ENCODE data around the gene BRIP1.

DNA sequence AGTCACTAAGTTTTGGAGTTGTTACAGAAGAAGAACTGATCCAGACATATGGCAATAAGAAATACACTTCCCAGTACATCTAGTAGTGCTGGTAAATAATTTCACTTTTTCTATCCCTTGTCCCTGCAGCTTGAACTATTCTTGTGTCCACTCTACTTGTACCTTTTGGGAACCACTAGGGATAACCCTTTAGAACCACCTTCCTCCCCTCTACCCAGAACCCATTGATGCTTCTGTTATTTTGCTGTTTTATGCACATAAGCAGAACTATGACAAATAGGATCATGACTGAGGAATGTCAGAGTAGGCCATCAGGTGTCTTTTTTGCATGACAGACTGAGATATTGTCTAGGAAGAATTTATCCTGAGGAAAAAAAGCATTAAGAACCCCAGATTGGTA is 125.1 kb downstream of the BRIP1 start:
- TF ChIP-seq ISL1 (CRISPR knock-in tag; IDR thresholded peaks at IDR 0.05): no peak
- TF ChIP-seq CSDC2 (CRISPR knock-in tag; IDR thresholded peaks at IDR 0.05): no peak
- no peak for TF ChIP-seq TSHZ2 (CRISPR knock-in tag; IDR thresholded peaks at IDR 0.05)
- no peak for TF ChIP-seq TCF4 (CRISPR knock-in tag; IDR thresholded peaks at IDR 0.05; ENCODE audit: borderline replicate concordance)
- TF ChIP-seq PPARA (CRISPR knock-in tag; IDR thresholded peaks at IDR 0.05; ENCODE audit: borderline replicate concordance): no peak

All from SK-N-SH treated with all-trans-retinoic acid at 6 μM for 48 hours (cell line).